Testis (tissue), 3 donors: ENCODE data around the gene TMCC3. TPM values are rescaled to one million over a fixed set of nuclear protein-coding genes. Genes with fewer than 3 reads are reported as not detected.

Source experiments
- DNase-seq: peaks from one replicate; pipeline ENCODE4 v3.0.0-alpha.2; 2019
- H3K27ac ChIP-seq, 2 donors: fragments of 200-600 bp; sonication (generic); one replicate each; pipeline ENCODE4 v1.5.1; 2019
- H3K27me3 ChIP-seq: fragments of 200-600 bp; sonication (generic); one replicate; pipeline ENCODE4 v1.5.1; 2019
- H3K36me3 ChIP-seq: fragments of 200-600 bp; sonication (generic); one replicate; pipeline ENCODE4 v1.5.1; 2017; ENCODE audit warnings: low read depth; ENCODE audit errors: missing control alignments
- H3K4me1 ChIP-seq: fragments of 200-600 bp; sonication (generic); one replicate; pipeline ENCODE4 v1.5.1; 2019
- H3K4me3 ChIP-seq, 2 donors: fragments of 200-600 bp; sonication (generic); one replicate each; pipeline ENCODE4 v1.5.1; 2017 to 2019
- H3K9me3 ChIP-seq: fragments of 200-600 bp; sonication (generic); one replicate; pipeline ENCODE4 v1.5.1; 2017
- CTCF ChIP-seq, 3 experiments: fragments of 450-650 bp in 2 of 3; fragments of 200-600 bp in 1 of 3; sonication (generic) in 1 of 3; IDR thresholded peaks; one replicate each; pipeline ENCODE4 v1.5.1; 2016 to 2019; ENCODE audit warnings: antibody characterized with exemption in 3 of 3, mild to moderate bottlenecking in 2 of 3, moderate library complexity in 1 of 3
- POLR2A ChIP-seq: fragments of 450-650 bp; IDR thresholded peaks from one replicate; pipeline ENCODE4 v1.6.1; 2017; ENCODE audit warnings: antibody characterized with exemption, mild to moderate bottlenecking, moderate library complexity
- WGBS, 2 donors: methylation state at CpG; one replicate each; pipeline ENCODE4 v1.1.5; 2018; 5-methylcytosine and 5-hydroxymethylcytosine counted together
- intact Hi-C: fragments of 100-400 bp; cut with DNase I; formaldehyde crosslinking; loops from one replicate; pipeline ENCODE4 v1.15.1; 2023; ENCODE audit warnings: low total_unique reads
- polyA plus RNA-seq: library from polyadenylated mRNA; stranded (reverse); fragments of 350-450 nt; fragmentation: Illumina TruSeq; extraction: RNeasy Lipid Tissue Mini Kit (QIAGEN cat#74804); gene quantifications from one replicate; pipeline ENCODE4 v1.2.3, GENCODE V29; 2014; ENCODE audit warnings: low read depth, low replicate concordance; ENCODE audit not compliant: insufficient read depth
- total RNA-seq, 2 donors: library from RNA; depleted of rRNA; stranded (reverse); fragments of >200 nt; gene quantifications; one replicate each; pipeline ENCODE4 v1.2.3, GENCODE V29; 2016

TMCC3 gene
- total and polyA plus RNA-seq, 3 donors from 2014 or later, result 3.4 to 6.4 (median 5.1) TPM

GRCh38 chr12:94678849-94679248 is 28.5 kb upstream of the TMCC3 start:
- H3K27ac ChIP-seq, result no peak overlapping the region
- no peaks in the 10 kb centered on the region for H3K27me3 ChIP-seq
- TF ChIP-seq CTCF (IDR thresholded peaks at IDR 0.05) (no peak), POLR2A (no peak)
- intact Hi-C loops, result no loop called here
- no peak overlapping the region for H3K4me3 ChIP-seq
- no peaks in the 10 kb centered on the region for H3K9me3 ChIP-seq
- no peak for DNase-seq
- no peaks in the 10 kb centered on the region for H3K36me3 ChIP-seq
- H3K4me1 ChIP-seq, result peaks cover 18% of the 10 kb centered on the region
- WGBS, 2 donors, result 87 to 92% methylated on average over 6 of the region's 6 CpGs

- peaks cover 17% of the 10 kb centered on the region for H3K4me1 ChIP-seq
- H3K9me3 ChIP-seq, result no peaks in the 10 kb centered on the region
- no peak overlapping the region for H3K4me3 ChIP-seq
- no peak overlapping the region for H3K27ac ChIP-seq
- TF ChIP-seq CTCF (IDR thresholded peaks at IDR 0.05) (no peak), POLR2A (no peak)
- DNase-seq, result no peak
- WGBS, 2 donors, result 78 to 86% methylated on average over 6 to 9 of the region's 9 CpGs
- no peaks in the 10 kb centered on the region for H3K36me3 ChIP-seq
- intact Hi-C loops, result no loop called here
- no peaks in the 10 kb centered on the region for H3K27me3 ChIP-seq
These were observed 28.0 kb upstream of the TMCC3 start for GRCh38 chr12:94678379-94678778.

- DNase-seq, result no peak
- Histone ChIP-seq H3K27ac (peak overlapping the region in 1 of 2 donors; percentile 25), H3K36me3 (no peaks in the 10 kb centered on the region), H3K27me3 (no peaks in the 10 kb centered on the region), H3K4me3 (no peak overlapping the region), H3K4me1 (peaks cover 16% of the 10 kb centered on the region), H3K9me3 (no peaks in the 10 kb centered on the region)
- TF ChIP-seq POLR2A (no peak), CTCF (IDR thresholded peaks at IDR 0.05) (no peak)
- WGBS, 2 donors, result 74 to 87% methylated on average over 1 of the region's 1 CpG
- intact Hi-C loops, result no loop called here
These were observed 27.4 kb upstream of the TMCC3 start for GRCh38 chr12:94677778-94678177.

- no peak for DNase-seq
- H3K4me1 ChIP-seq, result peaks cover 16% of the 10 kb centered on the region
- intact Hi-C loops, result no loop called here
- WGBS, 2 donors, result 87 to 92% methylated on average over 2 of the region's 2 CpGs
- no peaks in the 10 kb centered on the region for H3K36me3 ChIP-seq
- H3K27ac ChIP-seq, result peak overlapping the region in 1 of 2 donors; percentile 25
- TF ChIP-seq CTCF (IDR thresholded peaks at IDR 0.05), result no peak
- no peak for TF ChIP-seq POLR2A
- H3K27me3 ChIP-seq, result no peaks in the 10 kb centered on the region
- no peaks in the 10 kb centered on the region for H3K9me3 ChIP-seq
- no peak overlapping the region for H3K4me3 ChIP-seq
These were observed 26.6 kb upstream of the TMCC3 start for GRCh38 chr12:94676922-94677321.

GRCh38 chr12:94676031-94676641 is 25.8 kb upstream of the TMCC3 start:
- WGBS, 2 donors, result 53 to 63% methylated on average over 9 of the region's 9 CpGs
- no peak overlapping the region for H3K27ac ChIP-seq
- TF ChIP-seq POLR2A, result no peak
- TF ChIP-seq CTCF (IDR thresholded peaks at IDR 0.05), result no peak

More at GRCh38 chr12:94676031-94676641, 25.8 kb upstream of the TMCC3 start:
- peak; percentile 53 for DNase-seq
- H3K4me1 ChIP-seq, result peaks cover 16% of the 10 kb centered on the region
- H3K4me3 ChIP-seq, result no peak overlapping the region
- no peaks in the 10 kb centered on the region for H3K9me3 ChIP-seq
- intact Hi-C loops, result no loop called here
- H3K27me3 ChIP-seq, result no peaks in the 10 kb centered on the region
- H3K36me3 ChIP-seq, result no peaks in the 10 kb centered on the region
